Measurements from ENCODE around the gene EFCAB11. TPM values are rescaled to one million over a fixed set of nuclear protein-coding genes. Genes with fewer than 3 reads are reported as not detected.

Gene EFCAB11
- total and polyA plus RNA-seq, 9 of the 15 experiments (the other 6 are each of a cell fraction or from before 2014, with no cell fraction given): 13.4 to 37.9 (median 17.4) TPM

DNA sequence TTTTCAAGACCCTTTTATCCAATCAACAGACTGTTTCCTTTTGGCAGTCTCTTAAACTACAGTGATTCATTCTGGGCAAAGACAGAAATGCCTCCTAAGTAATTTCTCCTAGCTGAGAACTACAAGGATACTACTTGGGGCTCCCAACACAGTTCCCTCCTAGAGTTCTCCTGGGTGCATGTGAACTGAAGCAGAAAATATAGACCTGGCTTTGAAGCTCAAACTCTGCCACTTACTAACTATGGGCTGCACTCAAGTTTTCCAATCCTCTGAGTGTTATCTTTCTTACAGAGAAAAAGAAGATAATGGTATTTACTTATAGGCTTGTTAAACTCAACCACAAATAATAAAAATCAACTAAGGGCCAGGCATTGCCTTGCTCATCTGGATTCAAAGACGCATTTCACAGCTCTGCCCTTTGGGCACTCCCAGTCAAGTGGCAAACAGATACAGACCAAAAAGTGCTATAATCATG is 97.6 kb downstream of the EFCAB11 start:
- no peak overlapping the region for H3K4me2 ChIP-seq (ENCODE audit: insufficient read depth, low read length)
- no peak overlapping the region for H3K27ac ChIP-seq (ENCODE audit: extremely low read depth, low read depth, low read length)
- CTCF ChIA-PET (ENCODE audit: low intra/inter-chr PET ratio): no interaction called here
- ATAC-seq: no peak
- no peaks in the 10 kb centered on the region for H3K9me1 ChIP-seq (ENCODE audit: control insufficient read depth, insufficient read depth, low read length)
- H3K4me1 ChIP-seq (replicated peaks in 1 of 2; ENCODE audit: control insufficient read depth in 2 of 2, insufficient read depth in 2 of 2, low read length in 2 of 2): no peaks in the 10 kb centered on the region
- H3K36me3 ChIP-seq (ENCODE audit: control insufficient read depth, insufficient read depth, low read length): no peaks in the 10 kb centered on the region
- TF ChIP-seq POLR3A (IDR thresholded peaks at IDR 0.05; ENCODE audit: borderline replicate concordance, extremely low read depth, insufficient read depth, insufficient read length) (no peak), BACH1 (tag; IDR thresholded peaks at IDR 0.05) (no peak), MCM7 (IDR thresholded peaks at IDR 0.05) (no peak), ZNF197 (CRISPR knock-in tag; IDR thresholded peaks at IDR 0.05; ENCODE audit: low read depth) (no peak), NCOR1 (IDR thresholded peaks at IDR 0.05) (no peak), ELF4 (CRISPR knock-in tag; IDR thresholded peaks at IDR 0.05) (no peak), NFE2 (IDR thresholded peaks at IDR 0.05; ENCODE audit: low read depth) (no peak), NCOA2 (IDR thresholded peaks at IDR 0.05; ENCODE audit: partially characterized antibody in 2 of 2) (no peak), NR4A1 (CRISPR knock-in tag; IDR thresholded peaks at IDR 0.05) (no peak), NR4A1 (tag; IDR thresholded peaks at IDR 0.05) (no peak), ZNF561 (CRISPR knock-in tag; conservative IDR thresholded peaks at IDR 0.05) (no peak), ZNF384 (IDR thresholded peaks at IDR 0.05; ENCODE audit: low read depth, low read length) (no peak), SRSF3 (IDR thresholded peaks at IDR 0.05; ENCODE audit: insufficient read depth, low read length) (no peak), ZNF184 (CRISPR knock-in tag; IDR thresholded peaks at IDR 0.05) (no peak), ZNF830 (CRISPR knock-in tag; IDR thresholded peaks at IDR 0.05) (no peak), HMG20B (CRISPR knock-in tag; IDR thresholded peaks at IDR 0.05) (no peak)
- TF ChIP-seq, protein P1, sequence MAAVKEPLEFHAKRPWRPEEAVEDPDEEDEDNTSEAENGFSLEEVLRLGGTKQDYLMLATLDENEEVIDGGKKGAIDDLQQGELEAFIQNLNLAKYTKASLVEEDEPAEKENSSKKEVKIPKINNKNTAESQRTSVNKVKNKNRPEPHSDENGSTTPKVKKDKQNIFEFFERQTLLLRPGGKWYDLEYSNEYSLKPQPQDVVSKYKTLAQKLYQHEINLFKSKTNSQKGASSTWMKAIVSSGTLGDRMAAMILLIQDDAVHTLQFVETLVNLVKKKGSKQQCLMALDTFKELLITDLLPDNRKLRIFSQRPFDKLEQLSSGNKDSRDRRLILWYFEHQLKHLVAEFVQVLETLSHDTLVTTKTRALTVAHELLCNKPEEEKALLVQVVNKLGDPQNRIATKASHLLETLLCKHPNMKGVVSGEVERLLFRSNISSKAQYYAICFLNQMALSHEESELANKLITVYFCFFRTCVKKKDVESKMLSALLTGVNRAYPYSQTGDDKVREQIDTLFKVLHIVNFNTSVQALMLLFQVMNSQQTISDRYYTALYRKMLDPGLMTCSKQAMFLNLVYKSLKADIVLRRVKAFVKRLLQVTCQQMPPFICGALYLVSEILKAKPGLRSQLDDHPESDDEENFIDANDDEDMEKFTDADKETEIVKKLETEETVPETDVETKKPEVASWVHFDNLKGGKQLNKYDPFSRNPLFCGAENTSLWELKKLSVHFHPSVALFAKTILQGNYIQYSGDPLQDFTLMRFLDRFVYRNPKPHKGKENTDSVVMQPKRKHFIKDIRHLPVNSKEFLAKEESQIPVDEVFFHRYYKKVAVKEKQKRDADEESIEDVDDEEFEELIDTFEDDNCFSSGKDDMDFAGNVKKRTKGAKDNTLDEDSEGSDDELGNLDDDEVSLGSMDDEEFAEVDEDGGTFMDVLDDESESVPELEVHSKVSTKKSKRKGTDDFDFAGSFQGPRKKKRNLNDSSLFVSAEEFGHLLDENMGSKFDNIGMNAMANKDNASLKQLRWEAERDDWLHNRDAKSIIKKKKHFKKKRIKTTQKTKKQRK (IDR thresholded peaks at IDR 0.05; ENCODE audit: borderline replicate concordance, low read depth, low read length): no peak
- H3K9me3 ChIP-seq (replicated peaks; ENCODE audit: control insufficient read depth, insufficient read depth, low read depth, low read length): no peaks in the 10 kb centered on the region
- H2AFZ ChIP-seq (ENCODE audit: low read depth, low read length): no peak overlapping the region
- no peak overlapping the region for H3K9ac ChIP-seq (ENCODE audit: insufficient read depth in 1 of 2, low read depth in 2 of 2, low read length in 2 of 2)
- POLR2A ChIA-PET: no interaction called here
- in situ Hi-C loops (cut with MboI) (no loop called here), intact Hi-C loops (cut with micrococcal nuclease) (no loop called here)
- DNase-seq (ENCODE audit: extremely low read depth in 1 of 4, low spot score in 3 of 4): no peak
- H3K27me3 ChIP-seq (ENCODE audit: control insufficient read depth in 2 of 2, insufficient read depth in 2 of 2, low read length in 2 of 2): no peaks in the 10 kb centered on the region
- BruUV-seq (replicated peaks): no TSS peak
- no peak for FAIRE-seq
- no peaks in the 10 kb centered on the region for H3K79me2 ChIP-seq (ENCODE audit: control insufficient read depth, insufficient read depth, low read length)
- no peak overlapping the region for H3K4me3 ChIP-seq
- H4K20me1 ChIP-seq (replicated peaks; ENCODE audit: control insufficient read depth, insufficient read depth, low read length): no peaks in the 10 kb centered on the region
- WGBS (ENCODE audit: insufficient coverage, low coverage, missing lambda C conversion rate): 38% methylated on average over 1 of the region's 1 CpG
